D721Med (cell line): Measurements from ENCODE around the gene MYL11.
"Not testable (repeated sequence)": the region's sequence is repeated elsewhere in the genome, so short reads cannot be mapped to it uniquely, and the experiment has no call there.

ENCODE experiments used
- DNase-seq: peaks from one replicate; pipeline ENCODE4 v3.0.0; 2011; ENCODE audit warnings: low spot score; ENCODE audit not compliant: insufficient read length
- FAIRE-seq: peaks from 2 replicates; lab custom pipeline; 2011; peaks lifted over from hg19 to GRCh38; lab: Jason Lieb, UNC
- CTCF ChIP-seq: IDR thresholded peaks from 2 replicates; pipeline ENCODE4 v1.5.1; 2012; ENCODE audit warnings: mild to moderate bottlenecking, control low read depth; ENCODE audit not compliant: insufficient read depth; ENCODE audit errors: missing control alignments

Gene MYL11

GRCh38 chr16:30374538-30374937 is at the start of gene MYL11:
Gene MYL11, plus strand, starts transcription at chr16:30374802. Its CDS starts 56 bp downstream, at chr16:30374858.
- no peak for DNase-seq
- TF ChIP-seq CTCF: no peak
- no peak for FAIRE-seq

- FAIRE-seq, DNase-seq: not testable (repeated sequence)
Observed at GRCh38 chr16:30334473-30334989, 40.1 kb upstream of the MYL11 start.

GRCh38 chr16:30335028-30335597 is 39.5 kb upstream of the MYL11 start:
- not testable (repeated sequence) for DNase-seq, FAIRE-seq

GRCh38 chr16:30335598-30336474 is 38.8 kb upstream of the MYL11 start:
- DNase-seq (no peak), FAIRE-seq (no peak)
- TF ChIP-seq CTCF: no peak

- DNase-seq: not testable (repeated sequence)
Observed at GRCh38 chr16:30337964-30338357, 36.6 kb upstream of the MYL11 start.

GRCh38 chr16:30338715-30339114 is 35.9 kb upstream of the MYL11 start:
- DNase-seq, FAIRE-seq: not testable (repeated sequence)

More at GRCh38 chr16:30337964-30338357, 36.6 kb upstream of the MYL11 start:
- not testable (repeated sequence) for FAIRE-seq

GRCh38 chr16:30340621-30341020 is 34.0 kb upstream of the MYL11 start:
- no peak for DNase-seq
- TF ChIP-seq CTCF: no peak
- no peak for FAIRE-seq

- DNase-seq, FAIRE-seq: not testable (repeated sequence)
Observed at GRCh38 chr16:30341971-30342370, 32.6 kb upstream of the MYL11 start.

- DNase-seq (no peak), FAIRE-seq (no peak)
- no peak for TF ChIP-seq CTCF
Observed at GRCh38 chr16:30342751-30343490, 31.7 kb upstream of the MYL11 start.

- not testable (repeated sequence) for DNase-seq, FAIRE-seq
Observed at GRCh38 chr16:30343491-30343820, 31.1 kb upstream of the MYL11 start.
